Suprapubic skin (tissue), 4 donors: Measurements from ENCODE around the gene IL6. TPM values are rescaled to one million over a fixed set of nuclear protein-coding genes. Genes with fewer than 3 reads are reported as not detected.

ENCODE experiments used
- DNase-seq, 2 donors: peaks; one replicate each; pipeline ENCODE4 v3.0.0-alpha.2; 2019; ENCODE audit warnings: low spot score in 2 of 2
- H3K27ac ChIP-seq: fragments of 200-600 bp; sonication (generic); one replicate; pipeline ENCODE4 v1.5.1; 2019
- H3K27me3 ChIP-seq: fragments of 200-600 bp; sonication (generic); one replicate; pipeline ENCODE4 v1.5.1; 2019
- H3K36me3 ChIP-seq: fragments of 200-600 bp; sonication (generic); one replicate; pipeline ENCODE4 v1.5.1; 2019
- H3K4me1 ChIP-seq: fragments of 200-600 bp; sonication (generic); one replicate; pipeline ENCODE4 v1.5.1; 2019
- H3K4me3 ChIP-seq: fragments of 200-600 bp; sonication (generic); one replicate; pipeline ENCODE4 v1.5.1; 2019; ENCODE audit warnings: mild to moderate bottlenecking
- H3K9me3 ChIP-seq: fragments of 200-600 bp; sonication (generic); one replicate; pipeline ENCODE4 v1.5.1; 2019
- CTCF ChIP-seq, 2 donors: fragments of 200-600 bp in 1 of 2; fragments of 450-650 bp in 1 of 2; sonication (generic) in 1 of 2; IDR thresholded peaks; one replicate each; pipeline ENCODE4 v1.5.1; 2016 to 2019; ENCODE audit warnings: antibody characterized with exemption in 2 of 2, mild to moderate bottlenecking in 1 of 2, moderate library complexity in 1 of 2
- EP300 ChIP-seq: sonication (generic); formaldehyde crosslinking; IDR thresholded peaks from one replicate; pipeline ENCODE4 v1.6.1; 2017; ENCODE audit warnings: antibody characterized with exemption
- POLR2A ChIP-seq, 2 donors: fragments of 450-650 bp; IDR thresholded peaks; one replicate each; pipeline ENCODE4 v1.6.1; 2017; ENCODE audit warnings: antibody characterized with exemption in 2 of 2, mild to moderate bottlenecking in 2 of 2, moderate library complexity in 2 of 2
- POLR2AphosphoS5 ChIP-seq, 3 donors: sonication (generic); formaldehyde crosslinking; IDR thresholded peaks; one replicate each; pipeline ENCODE4 v1.6.1; 2017; ENCODE audit warnings: antibody characterized with exemption in 3 of 3
- WGBS: methylation state at CpG from one replicate; pipeline ENCODE4 v1.1.5; 2018; 5-methylcytosine and 5-hydroxymethylcytosine counted together
- total RNA-seq, 4 donors: library from RNA; depleted of rRNA; stranded (reverse); fragments of >200 nt; gene quantifications; one replicate each; pipeline ENCODE4 v1.1.0, GENCODE V29; 2016

Gene IL6
- total RNA-seq, 4 donors from 2014 or later, result 0.80 to 36.0 (median 6.4) TPM; not detected in 1

GRCh38 chr7:22726345-22726906 lies 574 bp upstream of the IL6 start:
- WGBS, result 19% methylated on average over 8 of the region's 8 CpGs
- TF ChIP-seq EP300 (no peak), CTCF (IDR thresholded peaks at IDR 0.05) (peak in 1 of 2 donors; percentile 51)
- peak overlapping the region; percentile 42 for H3K4me3 ChIP-seq
- no peaks in the 10 kb centered on the region for H3K9me3 ChIP-seq
- H3K27me3 ChIP-seq, result no peaks in the 10 kb centered on the region
- peak in 1 of 2 donors; percentile 66 for DNase-seq
- H3K4me1 ChIP-seq, result peaks cover 46% of the 10 kb centered on the region
- H3K27ac ChIP-seq, result peak overlapping the region; percentile 79
- no peaks in the 10 kb centered on the region for H3K36me3 ChIP-seq

- H3K4me1 ChIP-seq, result peaks cover 45% of the 10 kb centered on the region
- TF ChIP-seq CTCF (IDR thresholded peaks at IDR 0.05) (no peak), POLR2A (IDR thresholded peaks at IDR 0.05) (no peak), POLR2AphosphoS5 (IDR thresholded peaks at IDR 0.05) (no peak), EP300 (no peak)
- H3K4me3 ChIP-seq, result peak overlapping the region; percentile 42
- peak overlapping the region; percentile 79 for H3K27ac ChIP-seq
- WGBS, result 61% methylated on average over 3 of the region's 3 CpGs
- no peaks in the 10 kb centered on the region for H3K9me3 ChIP-seq
- H3K27me3 ChIP-seq, result no peaks in the 10 kb centered on the region
- no peak for DNase-seq
- H3K36me3 ChIP-seq, result no peaks in the 10 kb centered on the region
Observed at GRCh38 chr7:22727714-22728035, 675 bp downstream of the IL6 start.

- 96% methylated on average over 1 of the region's 1 CpG for WGBS
- Histone ChIP-seq H3K9me3 (no peaks in the 10 kb centered on the region), H3K4me3 (no peak overlapping the region), H3K36me3 (no peaks in the 10 kb centered on the region), H3K27ac (no peak overlapping the region), H3K4me1 (peaks cover 37% of the 10 kb centered on the region), H3K27me3 (no peaks in the 10 kb centered on the region)
- DNase-seq, result no peak
- peak in 1 of 2 donors; percentile 35 for TF ChIP-seq CTCF (IDR thresholded peaks at IDR 0.05)
- no peak for TF ChIP-seq EP300
Observed at GRCh38 chr7:22728401-22729029, 1.5 kb downstream of the IL6 start.

GRCh38 chr7:22729180-22729825 lies 2.3 kb downstream of the IL6 start:
- H3K4me1 ChIP-seq, result peaks cover 29% of the 10 kb centered on the region
- no peak overlapping the region for H3K4me3 ChIP-seq
- no peak overlapping the region for H3K27ac ChIP-seq
- H3K36me3 ChIP-seq, result no peaks in the 10 kb centered on the region
- H3K9me3 ChIP-seq, result no peaks in the 10 kb centered on the region
- no peaks in the 10 kb centered on the region for H3K27me3 ChIP-seq
- 94% methylated on average over 3 of the region's 3 CpGs for WGBS
- TF ChIP-seq CTCF (IDR thresholded peaks at IDR 0.05) (no peak), POLR2A (IDR thresholded peaks at IDR 0.05) (no peak), EP300 (no peak), POLR2AphosphoS5 (IDR thresholded peaks at IDR 0.05) (no peak)
- no peak for DNase-seq

GRCh38 chr7:22730066-22730710 lies 3.2 kb downstream of the IL6 start:
- DNase-seq, result no peak
- Histone ChIP-seq H3K4me1 (peaks cover 28% of the 10 kb centered on the region), H3K36me3 (no peaks in the 10 kb centered on the region), H3K4me3 (no peak overlapping the region), H3K27ac (no peak overlapping the region), H3K27me3 (no peaks in the 10 kb centered on the region), H3K9me3 (no peaks in the 10 kb centered on the region)
- 42% methylated on average over 2 of the region's 2 CpGs for WGBS
- no peak for TF ChIP-seq POLR2AphosphoS5 (IDR thresholded peaks at IDR 0.05)
- TF ChIP-seq POLR2A (IDR thresholded peaks at IDR 0.05), result no peak
- TF ChIP-seq EP300, result no peak
- no peak for TF ChIP-seq CTCF (IDR thresholded peaks at IDR 0.05)
